ENCODE results near the gene TJAP1. TPM values are rescaled to one million over a fixed set of nuclear protein-coding genes. Genes with fewer than 3 reads are reported as not detected.
"Not testable (repeated sequence)": the region's sequence is repeated elsewhere in the genome, so short reads cannot be mapped to it uniquely, and the experiment has no call there.

Gene TJAP1
- total RNA-seq, 1 donor from 2014 or later: 41.0 TPM

DNA sequence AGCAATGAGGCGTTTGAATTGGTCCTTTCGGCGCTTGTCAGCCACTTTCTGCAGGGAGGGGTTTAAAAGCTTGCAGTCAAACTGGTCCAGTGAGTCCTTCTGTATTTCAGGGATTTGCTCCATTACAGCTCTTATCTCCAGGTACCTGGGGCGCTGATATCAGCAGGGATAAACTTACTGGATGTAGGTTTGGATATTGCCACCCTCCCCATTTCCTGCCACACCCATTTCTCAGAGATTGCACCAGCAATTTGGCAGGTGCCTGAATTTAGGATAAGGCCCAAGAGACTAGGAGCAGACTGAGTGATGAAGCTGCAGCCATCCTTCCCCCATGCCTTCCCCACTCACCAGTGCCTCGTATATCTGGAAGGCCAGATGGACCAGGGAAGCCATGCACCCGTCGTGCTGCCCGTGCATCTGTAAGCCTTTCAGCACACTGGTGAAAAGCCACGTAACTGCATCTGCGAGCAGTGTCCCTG lies 47.2 kb downstream of the TJAP1 start:
- DNase-seq (ENCODE audit: low spot score): no peak

DNA sequence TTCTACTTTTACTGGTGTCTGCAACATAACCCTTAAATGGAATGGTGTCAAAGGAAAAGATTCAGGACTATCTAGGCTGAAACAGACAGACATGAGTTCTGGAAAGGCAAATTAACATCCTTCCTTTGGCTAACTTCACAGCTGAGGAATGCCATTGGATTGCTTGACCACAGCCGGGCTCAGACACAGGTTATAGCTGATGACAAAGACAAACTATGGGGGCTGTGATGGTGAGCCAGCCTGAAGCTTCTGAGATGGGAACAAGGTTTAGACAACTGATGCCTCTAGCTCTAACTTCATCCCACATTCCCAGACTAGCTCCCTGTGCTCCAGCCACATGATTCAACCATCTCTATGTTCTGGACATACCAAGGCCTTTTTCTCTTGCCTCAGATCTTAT lies 54.8 kb downstream of the TJAP1 start:
- DNase-seq (ENCODE audit: low spot score): no peak

GRCh38 chr6:43538986-43539385 lies 61.6 kb downstream of the TJAP1 start:
- not testable (repeated sequence) for DNase-seq (ENCODE audit: low spot score)

DNA sequence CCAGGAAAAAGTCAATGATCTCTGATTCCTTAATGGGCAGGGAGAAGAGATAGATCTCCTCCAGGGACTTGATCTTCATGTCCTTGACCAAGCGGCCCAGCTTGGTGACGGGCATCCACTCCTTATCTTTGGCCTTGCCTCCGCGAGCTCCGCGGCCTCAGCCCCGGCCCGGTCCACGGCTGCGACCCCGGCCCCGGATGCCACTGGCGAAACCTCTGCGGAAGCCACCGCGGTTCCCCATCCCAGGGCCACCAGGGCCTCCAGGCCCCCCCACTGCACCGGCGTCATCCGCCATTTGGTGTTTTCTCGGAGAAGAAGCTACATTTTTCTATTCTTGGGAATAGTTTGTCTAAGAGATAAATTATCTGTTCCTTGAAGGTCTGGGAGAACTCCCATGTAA lies 62.0 kb downstream of the TJAP1 start:
- not testable (repeated sequence) for DNase-seq (ENCODE audit: low spot score)

- DNase-seq (ENCODE audit: low spot score): no peak
These were observed 63.1 kb downstream of the TJAP1 start for GRCh38 chr6:43540507-43540906.

- DNase-seq (ENCODE audit: low spot score): no peak
These were observed 64.6 kb downstream of the TJAP1 start for GRCh38 chr6:43541774-43542471.

DNA sequence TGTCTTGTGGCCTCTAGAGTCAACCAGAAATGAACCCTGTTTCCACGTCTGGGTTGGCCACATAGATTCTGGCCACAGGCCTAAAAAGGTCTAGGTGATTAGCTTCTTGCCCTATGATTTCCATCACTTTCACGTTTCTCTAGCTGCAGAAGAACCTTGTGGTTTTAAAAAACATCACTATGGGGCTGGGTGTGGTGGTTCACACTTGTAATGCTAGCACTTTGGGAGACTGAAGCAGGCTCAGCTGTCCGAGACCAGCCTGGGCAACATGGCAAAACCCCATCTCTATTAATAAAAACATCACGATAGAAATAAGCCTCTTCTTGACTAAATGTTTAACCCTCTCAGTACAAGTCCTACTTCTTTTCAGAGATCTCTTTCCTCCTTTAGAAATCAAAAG lies 67.1 kb downstream of the TJAP1 start:
- DNase-seq (ENCODE audit: low spot score): no peak

GRCh38 chr6:43547222-43547621 lies 69.9 kb downstream of the TJAP1 start:
- no peak for DNase-seq (ENCODE audit: low spot score)

Other genes with a start within 250 kb of the TJAP1 start
- gene DNPH1, start 248.1 kb upstream of the TJAP1 start, total RNA-seq: 58.2 TPM
- gene TTBK1, start 234.1 kb upstream of the TJAP1 start, total RNA-seq: 1.6 TPM
- gene SLC22A7, start 179.3 kb upstream of the TJAP1 start, total RNA-seq: 0.37 TPM
- gene CRIP3, start 168.7 kb upstream of the TJAP1 start, total RNA-seq: 7.3 TPM
- 20.9 TPM for gene ZNF318, start 107.9 kb upstream of the TJAP1 start, total RNA-seq
- 46.8 TPM for gene ABCC10, start 50.0 kb upstream of the TJAP1 start, total RNA-seq
- 0.37 TPM for gene DLK2, start 22.0 kb upstream of the TJAP1 start, total RNA-seq
- 7.0 TPM for gene LRRC73, start 32.8 kb downstream of the TJAP1 start, total RNA-seq
- gene YIPF3, start 39.4 kb downstream of the TJAP1 start, total RNA-seq: 155 TPM
- gene POLR1C, start 39.5 kb downstream of the TJAP1 start, total RNA-seq: 33.8 TPM
- gene XPO5, start 98.5 kb downstream of the TJAP1 start, total RNA-seq: 31.6 TPM
- gene POLH, start 98.6 kb downstream of the TJAP1 start, total RNA-seq: 12.9 TPM
- gene GTPBP2, start 151.7 kb downstream of the TJAP1 start, total RNA-seq: 74.2 TPM
- 21.1 TPM for gene MAD2L1BP, start 158.3 kb downstream of the TJAP1 start, total RNA-seq
- gene RSPH9, start 167.5 kb downstream of the TJAP1 start, total RNA-seq: 0.58 TPM
- gene MRPS18A, start 210.2 kb downstream of the TJAP1 start, total RNA-seq: 44.3 TPM

All from mucosa of gallbladder (tissue), 1 donor.